ENCODE data around the gene KLHL29.

The KLHL29 gene

DNA sequence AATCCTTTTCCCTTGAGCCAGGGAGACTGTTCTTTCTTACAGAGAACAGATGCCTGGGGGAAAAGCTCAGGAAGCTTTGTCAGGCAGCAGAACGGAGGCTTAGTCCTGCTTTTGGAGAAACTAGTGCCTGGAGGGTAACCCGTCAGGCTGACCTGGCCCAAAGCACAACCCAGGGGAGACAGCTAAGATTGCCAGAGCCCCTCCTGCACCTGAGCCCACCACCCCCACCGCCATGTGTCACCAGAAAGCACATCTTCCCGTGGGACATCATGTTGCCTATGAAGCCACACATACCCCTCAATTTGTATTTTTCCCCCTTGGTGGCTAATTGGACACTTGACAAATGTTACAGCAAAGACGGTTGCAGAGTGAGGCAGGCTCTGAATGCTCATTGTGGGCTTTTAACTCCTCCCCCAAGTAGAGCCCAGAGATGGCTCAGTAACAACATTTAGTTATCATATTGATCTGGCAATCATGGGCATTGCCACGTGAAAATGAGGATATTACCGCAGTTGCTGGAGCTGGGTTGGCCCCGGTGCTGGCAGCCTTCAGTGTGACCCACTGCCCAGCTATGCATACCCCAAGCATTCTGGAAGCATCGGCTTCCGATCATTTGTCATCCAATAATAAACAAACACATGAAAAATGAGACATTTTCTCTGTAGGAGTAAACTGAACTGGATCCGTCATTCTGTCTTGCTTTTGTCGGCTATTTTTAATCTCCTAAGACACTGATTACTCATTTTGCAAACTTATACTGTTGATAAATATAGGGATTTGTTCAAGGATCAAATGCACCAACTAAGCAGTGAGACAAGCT, 312.5 kb downstream of the KLHL29 start:
- TF ChIP-seq, protein P1, sequence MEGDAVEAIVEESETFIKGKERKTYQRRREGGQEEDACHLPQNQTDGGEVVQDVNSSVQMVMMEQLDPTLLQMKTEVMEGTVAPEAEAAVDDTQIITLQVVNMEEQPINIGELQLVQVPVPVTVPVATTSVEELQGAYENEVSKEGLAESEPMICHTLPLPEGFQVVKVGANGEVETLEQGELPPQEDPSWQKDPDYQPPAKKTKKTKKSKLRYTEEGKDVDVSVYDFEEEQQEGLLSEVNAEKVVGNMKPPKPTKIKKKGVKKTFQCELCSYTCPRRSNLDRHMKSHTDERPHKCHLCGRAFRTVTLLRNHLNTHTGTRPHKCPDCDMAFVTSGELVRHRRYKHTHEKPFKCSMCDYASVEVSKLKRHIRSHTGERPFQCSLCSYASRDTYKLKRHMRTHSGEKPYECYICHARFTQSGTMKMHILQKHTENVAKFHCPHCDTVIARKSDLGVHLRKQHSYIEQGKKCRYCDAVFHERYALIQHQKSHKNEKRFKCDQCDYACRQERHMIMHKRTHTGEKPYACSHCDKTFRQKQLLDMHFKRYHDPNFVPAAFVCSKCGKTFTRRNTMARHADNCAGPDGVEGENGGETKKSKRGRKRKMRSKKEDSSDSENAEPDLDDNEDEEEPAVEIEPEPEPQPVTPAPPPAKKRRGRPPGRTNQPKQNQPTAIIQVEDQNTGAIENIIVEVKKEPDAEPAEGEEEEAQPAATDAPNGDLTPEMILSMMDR (IDR thresholded peaks at IDR 0.05; ENCODE audit: low read depth, low read length), result no peak
- TF ChIP-seq POLR2A (IDR thresholded peaks at IDR 0.05; ENCODE audit: extremely low read depth, insufficient read length), result no peak
- TF ChIP-seq MYC (IDR thresholded peaks at IDR 0.05; ENCODE audit: low read depth, low read length), result no peak
- TF ChIP-seq, protein P2, sequence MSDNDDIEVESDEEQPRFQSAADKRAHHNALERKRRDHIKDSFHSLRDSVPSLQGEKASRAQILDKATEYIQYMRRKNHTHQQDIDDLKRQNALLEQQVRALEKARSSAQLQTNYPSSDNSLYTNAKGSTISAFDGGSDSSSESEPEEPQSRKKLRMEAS (IDR thresholded peaks at IDR 0.05; ENCODE audit: low read depth, low read length), result no peak
- no peak for DNase-seq (ENCODE audit: low read depth)
- H3K4me3 ChIP-seq (ENCODE audit: low read depth, low read length), result no peak overlapping the region

DNA sequence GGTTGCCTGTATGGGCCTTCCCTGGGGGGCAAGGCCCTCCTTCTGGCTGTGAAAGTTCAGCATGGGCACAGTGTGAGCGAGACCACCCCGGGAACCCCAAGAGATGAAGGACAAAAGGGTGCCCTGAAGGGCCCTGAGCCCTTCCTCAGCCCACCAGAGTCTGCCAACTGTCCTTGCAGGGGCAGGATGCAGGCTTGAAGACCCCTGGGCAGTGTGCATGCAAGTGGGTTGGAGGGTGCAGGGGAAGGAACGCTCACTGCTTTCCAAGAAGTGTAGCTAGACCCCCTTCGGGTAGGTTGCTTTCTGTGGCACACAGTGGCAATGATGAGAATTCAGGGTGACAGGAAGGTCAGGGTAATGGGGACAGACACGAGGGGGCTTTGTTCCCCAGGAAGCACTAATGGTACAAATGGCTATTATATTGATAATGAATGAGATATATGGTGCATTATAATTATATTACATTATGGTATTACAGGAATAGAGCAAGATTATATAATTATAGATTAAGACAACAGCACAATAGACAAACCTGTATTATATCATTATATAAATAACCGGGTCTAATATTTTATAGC, 313.2 kb downstream of the KLHL29 start:
- no peak overlapping the region for H3K4me3 ChIP-seq (ENCODE audit: low read depth, low read length)
- DNase-seq (ENCODE audit: low read depth), result no peak
- TF ChIP-seq, protein P2 (IDR thresholded peaks at IDR 0.05; ENCODE audit: low read depth, low read length), result no peak
- TF ChIP-seq, protein P1 (IDR thresholded peaks at IDR 0.05; ENCODE audit: low read depth, low read length), result no peak
- no peak for TF ChIP-seq MYC (IDR thresholded peaks at IDR 0.05; ENCODE audit: low read depth, low read length)
- no peak for TF ChIP-seq POLR2A (IDR thresholded peaks at IDR 0.05; ENCODE audit: extremely low read depth, insufficient read length)

DNA sequence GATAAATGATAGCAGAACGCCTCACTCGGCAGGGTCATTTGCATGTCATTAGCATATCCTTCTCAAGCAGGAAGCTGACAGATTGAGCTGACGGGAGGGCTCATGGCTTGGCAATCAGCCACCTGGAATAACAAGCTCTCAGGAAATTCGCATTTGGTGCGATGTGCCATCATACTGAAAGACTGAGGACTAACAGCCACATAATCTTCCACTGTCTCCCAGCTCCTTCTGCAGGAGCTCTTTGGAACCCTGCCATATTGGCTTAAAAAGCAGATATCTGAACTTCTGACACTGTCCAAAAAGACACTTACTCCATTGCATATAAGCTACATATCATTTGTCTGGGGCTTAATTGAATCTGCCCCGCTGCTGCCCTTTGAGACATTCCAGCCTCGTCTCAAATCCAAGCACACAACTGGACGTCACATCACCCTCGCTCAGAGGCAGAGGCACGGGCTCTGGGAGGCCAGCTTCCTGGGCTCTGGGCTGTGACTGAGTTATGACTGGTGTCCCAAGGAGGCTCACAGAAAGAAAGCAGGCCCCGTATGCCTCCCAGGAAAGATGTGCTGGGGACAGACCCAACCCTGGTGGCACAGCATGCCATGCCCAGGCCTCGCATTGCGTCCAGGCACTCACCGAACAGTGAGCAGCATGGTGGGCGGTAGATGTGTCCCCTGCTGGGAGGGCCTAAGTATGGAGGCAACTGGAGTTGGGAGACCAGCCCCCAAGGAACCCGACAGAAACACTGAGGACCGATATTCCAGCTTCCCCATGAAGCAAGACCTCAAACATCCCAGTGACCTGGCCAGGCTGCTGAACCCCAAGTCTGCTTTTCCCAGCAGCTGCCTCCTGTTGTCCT, 314.0 kb downstream of the KLHL29 start:
- no peak for DNase-seq (ENCODE audit: low read depth)
- TF ChIP-seq MYC (IDR thresholded peaks at IDR 0.05; ENCODE audit: low read depth, low read length) (no peak), POLR2A (IDR thresholded peaks at IDR 0.05; ENCODE audit: extremely low read depth, insufficient read length) (no peak)
- TF ChIP-seq, protein P2 (IDR thresholded peaks at IDR 0.05; ENCODE audit: low read depth, low read length), result no peak
- TF ChIP-seq, protein P1 (IDR thresholded peaks at IDR 0.05; ENCODE audit: low read depth, low read length), result no peak
- no peak overlapping the region for H3K4me3 ChIP-seq (ENCODE audit: low read depth, low read length)

DNA sequence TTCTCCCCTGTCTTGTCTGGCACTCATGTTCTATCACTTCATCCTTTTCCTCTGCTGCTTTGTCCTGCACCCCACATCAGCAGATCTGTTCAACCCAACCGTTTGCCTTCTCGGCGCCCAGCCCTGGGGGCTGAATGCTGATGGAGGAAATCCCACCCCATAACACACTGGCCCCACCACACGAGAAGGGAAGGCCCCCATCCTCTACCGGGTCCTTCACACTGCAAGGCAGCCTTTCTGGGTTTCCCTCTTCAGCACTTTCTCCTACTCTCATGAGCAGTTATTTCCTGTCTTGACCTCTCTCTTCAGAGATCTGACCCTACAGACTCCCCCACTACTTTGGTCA, 314.6 kb downstream of the KLHL29 start:
- DNase-seq (ENCODE audit: low read depth), result no peak
- H3K4me3 ChIP-seq (ENCODE audit: low read depth, low read length), result no peak overlapping the region
- TF ChIP-seq POLR2A (IDR thresholded peaks at IDR 0.05; ENCODE audit: extremely low read depth, insufficient read length) (no peak), MYC (IDR thresholded peaks at IDR 0.05; ENCODE audit: low read depth, low read length) (no peak)
- TF ChIP-seq, protein P1 (IDR thresholded peaks at IDR 0.05; ENCODE audit: low read depth, low read length), result no peak
- TF ChIP-seq, protein P2 (IDR thresholded peaks at IDR 0.05; ENCODE audit: low read depth, low read length), result no peak

DNA sequence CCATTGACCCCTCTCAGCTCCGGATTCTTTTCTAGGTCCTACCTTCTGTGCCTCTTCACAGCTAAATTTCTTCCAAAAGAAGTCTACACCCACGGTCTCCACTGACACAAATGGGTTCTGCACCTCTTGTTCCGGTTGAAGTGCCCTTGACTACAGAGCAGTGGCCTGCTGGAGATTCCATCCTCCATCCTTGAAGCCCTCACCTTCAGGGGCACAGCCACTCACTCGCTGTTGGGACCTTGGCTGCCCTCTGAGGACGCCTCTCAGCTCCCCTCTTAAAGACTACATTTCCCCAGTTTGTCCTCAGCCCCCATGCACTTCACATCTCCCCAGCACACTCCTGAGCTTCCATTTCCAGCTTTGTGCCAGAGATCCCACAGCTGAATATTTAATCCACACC, 315.6 kb downstream of the KLHL29 start:
- DNase-seq (ENCODE audit: low read depth), result no peak
- TF ChIP-seq POLR2A (IDR thresholded peaks at IDR 0.05; ENCODE audit: extremely low read depth, insufficient read length) (no peak), MYC (IDR thresholded peaks at IDR 0.05; ENCODE audit: low read depth, low read length) (no peak)
- TF ChIP-seq, protein P2 (IDR thresholded peaks at IDR 0.05; ENCODE audit: low read depth, low read length), result no peak
- TF ChIP-seq, protein P1 (IDR thresholded peaks at IDR 0.05; ENCODE audit: low read depth, low read length), result no peak
- no peak overlapping the region for H3K4me3 ChIP-seq (ENCODE audit: low read depth, low read length)

Data from NB4 (cell line).